ENCODE data around the gene SKI.

SKI gene

DNA sequence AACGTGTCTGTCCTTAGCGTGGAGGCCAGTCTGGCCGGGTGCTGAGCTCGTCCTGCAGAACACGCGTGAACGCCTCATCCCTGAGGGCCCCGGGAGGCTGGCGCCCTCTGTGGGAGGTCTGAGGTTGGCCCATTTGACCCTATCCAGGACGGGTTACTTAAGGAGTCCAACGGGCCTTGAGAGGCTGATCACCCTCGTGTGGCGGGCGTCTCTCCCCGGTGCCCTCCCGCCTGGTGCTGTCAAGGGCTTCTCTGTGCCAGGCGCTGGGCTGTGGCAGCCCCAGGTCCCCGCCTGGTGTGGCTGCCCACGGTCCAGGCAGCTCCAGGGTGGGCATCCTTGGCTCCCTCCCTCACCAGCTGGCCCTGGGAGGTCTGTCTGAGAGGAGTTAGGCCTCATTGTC lies 9.7 kb downstream of the SKI start:
- Histone ChIP-seq H3K27me3 (no peaks in the 10 kb centered on the region), H3K4me1 (ENCODE audit: control insufficient read depth in 1 of 2, insufficient read depth in 1 of 2, low read depth in 1 of 2, low read length in 1 of 2) (peaks cover 78 to 92% of the 10 kb centered on the region in 2 experiments), H3K27ac (peak overlapping the region; percentile 35), H3K9me3 (no peaks in the 10 kb centered on the region), H3K36me3 (no peaks in the 10 kb centered on the region), H3K4me3 (ENCODE audit: low read depth in 1 of 2, low read length in 1 of 2) (no peak overlapping the region)
- TF ChIP-seq, protein P1, sequence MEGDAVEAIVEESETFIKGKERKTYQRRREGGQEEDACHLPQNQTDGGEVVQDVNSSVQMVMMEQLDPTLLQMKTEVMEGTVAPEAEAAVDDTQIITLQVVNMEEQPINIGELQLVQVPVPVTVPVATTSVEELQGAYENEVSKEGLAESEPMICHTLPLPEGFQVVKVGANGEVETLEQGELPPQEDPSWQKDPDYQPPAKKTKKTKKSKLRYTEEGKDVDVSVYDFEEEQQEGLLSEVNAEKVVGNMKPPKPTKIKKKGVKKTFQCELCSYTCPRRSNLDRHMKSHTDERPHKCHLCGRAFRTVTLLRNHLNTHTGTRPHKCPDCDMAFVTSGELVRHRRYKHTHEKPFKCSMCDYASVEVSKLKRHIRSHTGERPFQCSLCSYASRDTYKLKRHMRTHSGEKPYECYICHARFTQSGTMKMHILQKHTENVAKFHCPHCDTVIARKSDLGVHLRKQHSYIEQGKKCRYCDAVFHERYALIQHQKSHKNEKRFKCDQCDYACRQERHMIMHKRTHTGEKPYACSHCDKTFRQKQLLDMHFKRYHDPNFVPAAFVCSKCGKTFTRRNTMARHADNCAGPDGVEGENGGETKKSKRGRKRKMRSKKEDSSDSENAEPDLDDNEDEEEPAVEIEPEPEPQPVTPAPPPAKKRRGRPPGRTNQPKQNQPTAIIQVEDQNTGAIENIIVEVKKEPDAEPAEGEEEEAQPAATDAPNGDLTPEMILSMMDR (IDR thresholded peaks at IDR 0.05): no peak

DNA sequence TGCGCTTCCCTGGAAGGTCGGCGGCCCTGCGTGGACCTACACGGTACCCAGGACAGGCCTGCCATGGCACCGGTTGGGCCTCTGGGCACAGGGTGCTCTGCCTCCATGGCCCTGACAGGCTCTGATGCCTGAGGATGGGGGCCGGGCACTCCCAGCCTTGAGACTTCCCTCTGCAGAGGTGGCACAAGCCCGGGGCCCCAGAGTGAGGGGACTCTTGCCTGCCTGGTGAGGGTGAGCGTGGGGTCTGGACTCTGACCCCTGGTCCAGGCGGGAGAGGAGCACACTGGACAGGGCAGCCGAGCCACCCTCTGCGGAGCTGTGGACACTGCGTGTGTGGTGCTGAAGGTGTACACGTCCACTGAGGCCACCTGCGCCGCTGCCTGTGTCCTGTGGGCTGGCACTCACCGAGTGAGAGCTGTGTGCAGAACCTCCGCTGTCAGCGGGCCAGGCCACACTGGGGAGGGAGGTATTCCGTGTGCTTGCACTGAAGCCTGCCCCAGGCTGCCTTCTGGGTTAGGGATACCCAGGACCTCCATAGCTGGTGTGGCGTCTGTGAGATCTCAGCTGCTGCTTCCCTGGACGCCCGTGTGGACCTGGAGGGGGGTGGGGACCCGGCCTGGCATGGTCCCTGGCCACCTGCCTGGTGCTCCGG lies 10.4 kb downstream of the SKI start:
- Histone ChIP-seq H3K36me3 (no peaks in the 10 kb centered on the region), H3K4me3 (ENCODE audit: low read depth in 1 of 2, low read length in 1 of 2) (no peak overlapping the region), H3K9me3 (no peaks in the 10 kb centered on the region), H3K27ac (no peak overlapping the region), H3K4me1 (ENCODE audit: control insufficient read depth in 1 of 2, insufficient read depth in 1 of 2, low read depth in 1 of 2, low read length in 1 of 2) (peaks cover 71 to 85% of the 10 kb centered on the region in 2 experiments), H3K27me3 (no peaks in the 10 kb centered on the region)
- TF ChIP-seq, protein P1 (IDR thresholded peaks at IDR 0.05): no peak

DNA sequence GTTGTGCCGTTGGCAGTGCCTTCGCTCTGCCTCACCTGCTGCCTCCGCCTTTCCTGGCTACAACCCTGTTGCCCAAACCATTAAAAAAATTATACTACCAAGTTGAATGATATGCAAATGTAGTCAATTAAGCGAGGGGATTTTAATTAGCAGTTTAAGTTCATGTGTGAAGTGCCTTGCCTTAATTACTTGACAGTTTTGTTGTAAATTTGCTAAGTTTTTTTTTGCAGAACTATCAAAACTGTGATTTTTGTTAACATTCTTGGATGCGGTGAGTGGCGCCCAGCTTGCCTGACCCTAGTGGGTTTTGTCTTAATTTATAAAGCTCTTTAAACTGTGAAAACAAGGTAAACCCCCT lies 10.9 kb downstream of the SKI start:
- Histone ChIP-seq H3K27ac (no peak overlapping the region), H3K27me3 (no peaks in the 10 kb centered on the region), H3K36me3 (no peaks in the 10 kb centered on the region), H3K4me1 (ENCODE audit: control insufficient read depth in 1 of 2, insufficient read depth in 1 of 2, low read depth in 1 of 2, low read length in 1 of 2) (peaks cover 66 to 80% of the 10 kb centered on the region in 2 experiments), H3K9me3 (no peaks in the 10 kb centered on the region), H3K4me3 (ENCODE audit: low read depth in 1 of 2, low read length in 1 of 2) (no peak overlapping the region)
- TF ChIP-seq, protein P1 (IDR thresholded peaks at IDR 0.05): no peak

DNA sequence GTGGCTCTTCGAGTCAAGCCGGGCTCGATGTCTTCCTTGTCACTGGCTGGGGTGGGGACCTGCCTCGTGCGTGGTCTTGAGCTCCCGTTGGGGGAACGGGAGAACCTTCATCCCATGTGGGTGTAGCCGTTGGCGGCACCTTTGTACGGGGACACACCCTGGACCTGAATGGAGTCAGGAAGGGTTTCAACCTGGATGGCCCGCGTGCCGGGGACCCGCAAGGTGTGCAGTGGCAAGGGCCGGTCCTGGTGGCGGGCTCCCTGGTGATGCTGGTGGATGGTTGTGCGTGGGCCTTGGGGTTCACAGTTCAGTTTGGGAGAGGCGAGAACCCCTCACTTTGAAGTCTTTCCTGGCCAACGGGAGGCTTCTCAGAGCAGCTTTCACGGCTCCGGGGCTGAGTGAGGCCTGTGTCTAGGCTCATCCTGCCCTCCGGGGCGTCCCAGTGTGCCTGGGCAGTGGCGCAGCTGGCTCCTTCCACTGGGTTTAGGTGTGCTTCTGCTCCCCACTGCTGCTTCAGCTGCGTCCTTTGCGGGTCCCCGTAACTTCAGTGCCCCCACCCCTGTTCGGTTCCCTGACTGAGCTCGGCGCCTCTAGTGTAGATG lies 11.4 kb downstream of the SKI start:
- Histone ChIP-seq H3K9me3 (no peaks in the 10 kb centered on the region), H3K27ac (peak overlapping the region; percentile 71), H3K27me3 (no peaks in the 10 kb centered on the region), H3K4me3 (ENCODE audit: low read depth in 1 of 2, low read length in 1 of 2) (no peak overlapping the region), H3K4me1 (ENCODE audit: control insufficient read depth in 1 of 2, insufficient read depth in 1 of 2, low read depth in 1 of 2, low read length in 1 of 2) (peaks cover 61 to 75% of the 10 kb centered on the region in 2 experiments), H3K36me3 (no peaks in the 10 kb centered on the region)
- TF ChIP-seq, protein P1 (IDR thresholded peaks at IDR 0.05): no peak

DNA sequence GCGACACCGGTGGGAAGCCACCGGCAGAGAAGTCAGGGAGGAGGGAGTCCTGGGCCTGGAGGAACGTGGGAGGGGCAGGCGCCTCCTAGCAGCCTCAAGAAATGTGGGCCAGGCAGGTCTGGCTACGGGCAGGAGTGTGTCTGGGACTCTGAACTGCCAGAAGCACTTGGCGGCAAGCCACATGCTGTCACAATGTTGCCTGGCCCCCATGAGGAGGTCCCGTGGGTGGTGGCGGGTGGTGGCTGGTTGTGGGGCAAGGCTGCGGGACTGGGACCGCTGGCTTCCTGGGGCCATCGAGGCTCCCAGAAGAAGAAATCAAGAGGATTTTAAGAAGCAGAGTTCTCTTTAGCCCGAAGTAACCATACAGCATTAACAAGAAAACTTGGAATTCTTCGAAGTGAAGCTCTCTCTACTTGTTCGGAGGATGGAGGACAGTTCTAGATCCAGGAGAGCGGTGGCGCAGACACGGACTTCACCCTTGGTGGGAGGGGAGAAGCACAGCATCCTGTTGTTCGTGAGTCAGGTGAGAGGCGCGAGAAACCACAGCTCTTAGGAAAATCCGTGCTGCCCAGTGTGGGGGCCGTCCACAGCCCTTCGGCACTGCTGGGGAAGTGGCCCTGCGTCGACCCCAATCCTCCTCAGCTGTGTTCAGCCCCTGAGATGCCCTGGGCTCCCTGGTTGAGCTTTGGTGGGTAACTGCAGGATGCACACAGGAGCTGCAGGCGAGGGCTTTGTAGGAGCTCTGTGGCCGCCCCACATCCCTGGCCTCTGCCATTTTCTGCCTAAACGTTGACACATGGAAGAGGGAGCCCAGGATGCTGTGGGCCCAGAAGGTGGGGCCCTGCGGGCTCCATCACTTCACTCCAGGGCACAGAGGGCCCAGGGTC lies 12.4 kb downstream of the SKI start:
- Histone ChIP-seq H3K9me3 (no peaks in the 10 kb centered on the region), H3K4me1 (ENCODE audit: control insufficient read depth in 1 of 2, insufficient read depth in 1 of 2, low read depth in 1 of 2, low read length in 1 of 2) (peaks cover 53 to 69% of the 10 kb centered on the region in 2 experiments), H3K27ac (peak overlapping the region; percentile 71), H3K4me3 (ENCODE audit: low read depth in 1 of 2, low read length in 1 of 2) (peak overlapping the region in 1 of 2 experiments; percentile 39), H3K36me3 (no peaks in the 10 kb centered on the region), H3K27me3 (no peaks in the 10 kb centered on the region)
- TF ChIP-seq, protein P1 (IDR thresholded peaks at IDR 0.05): no peak

Measured in neutrophil (primary cell).